Measurements from ENCODE around the gene ADCYAP1.
A peak's percentile ranks its signal among the peaks of the same experiment; 100 is the strongest.

ADCYAP1 gene

DNA sequence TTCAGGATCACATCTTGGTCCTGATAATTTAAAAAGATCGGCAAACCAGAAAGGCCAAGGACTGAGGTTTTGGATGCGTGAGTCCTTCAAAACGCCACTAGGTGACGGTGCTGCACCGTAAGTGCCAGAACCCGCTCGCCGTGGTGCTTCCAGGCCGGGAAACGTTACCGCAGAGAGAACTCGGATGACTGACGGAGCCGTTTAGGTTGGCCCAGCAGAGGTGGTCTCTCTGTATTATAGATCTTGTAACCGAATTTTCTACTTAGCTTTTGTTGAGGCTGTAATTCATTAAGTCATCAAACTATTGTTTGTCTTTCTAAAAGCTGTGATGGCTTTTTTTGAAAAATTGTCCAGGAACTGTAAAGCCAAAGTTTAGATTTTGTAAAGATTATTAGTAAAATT lies 39.8 kb upstream of the ADCYAP1 start:
- Histone ChIP-seq H3K4me3 (ENCODE audit: low read depth, low read length) (no peak overlapping the region), H3K9me3 (ENCODE audit: control insufficient read depth, insufficient read depth, low read depth, low read length) (no peaks in the 10 kb centered on the region), H3K27ac (ENCODE audit: extremely low read depth, low read depth, low read length) (no peak overlapping the region), H3K36me3 (ENCODE audit: control insufficient read depth in 2 of 2, insufficient read depth in 1 of 2, low read length in 2 of 2) (no peaks in the 10 kb centered on the region), H3K4me1 (ENCODE audit: control insufficient read depth, insufficient read depth, low read length) (no peaks in the 10 kb centered on the region)
- ChIA-PET POLR2A (no interaction called here), CTCF (interaction anchor here (0.6 to 2.3 kb wide), 30 partner anchors 9 to 1699 kb away, joined by 3 to 15 read pairs (median 4); no protein-coding TSS in a partner anchor)
- TF ChIP-seq ZNF114 (tag by site-specific recombination; IDR thresholded peaks at IDR 0.05): no peak
- TF ChIP-seq ZNF202 (tag by site-specific recombination; IDR thresholded peaks at IDR 0.05; ENCODE audit: borderline replicate concordance): no peak
- TF ChIP-seq YY1 (tag by site-specific recombination; IDR thresholded peaks at IDR 0.05): no peak
- TF ChIP-seq, protein P1, sequence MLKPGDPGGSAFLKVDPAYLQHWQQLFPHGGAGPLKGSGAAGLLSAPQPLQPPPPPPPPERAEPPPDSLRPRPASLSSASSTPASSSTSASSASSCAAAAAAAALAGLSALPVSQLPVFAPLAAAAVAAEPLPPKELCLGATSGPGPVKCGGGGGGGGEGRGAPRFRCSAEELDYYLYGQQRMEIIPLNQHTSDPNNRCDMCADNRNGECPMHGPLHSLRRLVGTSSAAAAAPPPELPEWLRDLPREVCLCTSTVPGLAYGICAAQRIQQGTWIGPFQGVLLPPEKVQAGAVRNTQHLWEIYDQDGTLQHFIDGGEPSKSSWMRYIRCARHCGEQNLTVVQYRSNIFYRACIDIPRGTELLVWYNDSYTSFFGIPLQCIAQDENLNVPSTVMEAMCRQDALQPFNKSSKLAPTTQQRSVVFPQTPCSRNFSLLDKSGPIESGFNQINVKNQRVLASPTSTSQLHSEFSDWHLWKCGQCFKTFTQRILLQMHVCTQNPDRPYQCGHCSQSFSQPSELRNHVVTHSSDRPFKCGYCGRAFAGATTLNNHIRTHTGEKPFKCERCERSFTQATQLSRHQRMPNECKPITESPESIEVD (tag by site-specific recombination; IDR thresholded peaks at IDR 0.05): no peak
- no peak for TF ChIP-seq PRDM10 (tag by site-specific recombination; IDR thresholded peaks at IDR 0.05)
- TF ChIP-seq, protein P2, sequence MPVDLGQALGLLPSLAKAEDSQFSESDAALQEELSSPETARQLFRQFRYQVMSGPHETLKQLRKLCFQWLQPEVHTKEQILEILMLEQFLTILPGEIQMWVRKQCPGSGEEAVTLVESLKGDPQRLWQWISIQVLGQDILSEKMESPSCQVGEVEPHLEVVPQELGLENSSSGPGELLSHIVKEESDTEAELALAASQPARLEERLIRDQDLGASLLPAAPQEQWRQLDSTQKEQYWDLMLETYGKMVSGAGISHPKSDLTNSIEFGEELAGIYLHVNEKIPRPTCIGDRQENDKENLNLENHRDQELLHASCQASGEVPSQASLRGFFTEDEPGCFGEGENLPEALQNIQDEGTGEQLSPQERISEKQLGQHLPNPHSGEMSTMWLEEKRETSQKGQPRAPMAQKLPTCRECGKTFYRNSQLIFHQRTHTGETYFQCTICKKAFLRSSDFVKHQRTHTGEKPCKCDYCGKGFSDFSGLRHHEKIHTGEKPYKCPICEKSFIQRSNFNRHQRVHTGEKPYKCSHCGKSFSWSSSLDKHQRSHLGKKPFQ (tag by site-specific recombination; IDR thresholded peaks at IDR 0.05): no peak
- 0 out of 2 replicates have a peak, but pooled peaks have one; percentile 18 for TF ChIP-seq ZNF664 (tag by site-specific recombination; IDR thresholded peaks at IDR 0.05)
- no peak for TF ChIP-seq ZNF791 (tag by site-specific recombination; IDR thresholded peaks at IDR 0.05)
- TF ChIP-seq, protein P3, sequence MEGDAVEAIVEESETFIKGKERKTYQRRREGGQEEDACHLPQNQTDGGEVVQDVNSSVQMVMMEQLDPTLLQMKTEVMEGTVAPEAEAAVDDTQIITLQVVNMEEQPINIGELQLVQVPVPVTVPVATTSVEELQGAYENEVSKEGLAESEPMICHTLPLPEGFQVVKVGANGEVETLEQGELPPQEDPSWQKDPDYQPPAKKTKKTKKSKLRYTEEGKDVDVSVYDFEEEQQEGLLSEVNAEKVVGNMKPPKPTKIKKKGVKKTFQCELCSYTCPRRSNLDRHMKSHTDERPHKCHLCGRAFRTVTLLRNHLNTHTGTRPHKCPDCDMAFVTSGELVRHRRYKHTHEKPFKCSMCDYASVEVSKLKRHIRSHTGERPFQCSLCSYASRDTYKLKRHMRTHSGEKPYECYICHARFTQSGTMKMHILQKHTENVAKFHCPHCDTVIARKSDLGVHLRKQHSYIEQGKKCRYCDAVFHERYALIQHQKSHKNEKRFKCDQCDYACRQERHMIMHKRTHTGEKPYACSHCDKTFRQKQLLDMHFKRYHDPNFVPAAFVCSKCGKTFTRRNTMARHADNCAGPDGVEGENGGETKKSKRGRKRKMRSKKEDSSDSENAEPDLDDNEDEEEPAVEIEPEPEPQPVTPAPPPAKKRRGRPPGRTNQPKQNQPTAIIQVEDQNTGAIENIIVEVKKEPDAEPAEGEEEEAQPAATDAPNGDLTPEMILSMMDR (tag by site-specific recombination; IDR thresholded peaks at IDR 0.05): peak; percentile 92
- TF ChIP-seq ZNF16 (tag by site-specific recombination; IDR thresholded peaks at IDR 0.05; ENCODE audit: low read depth): no peak
- no peak for TF ChIP-seq KLF1 (tag by site-specific recombination; IDR thresholded peaks at IDR 0.05)
- TF ChIP-seq ZNF221 (tag by site-specific recombination; IDR thresholded peaks at IDR 0.05; ENCODE audit: borderline replicate concordance): no peak
- TF ChIP-seq ZNF362 (tag by site-specific recombination; IDR thresholded peaks at IDR 0.05): no peak
- no peak for TF ChIP-seq INSM2 (tag by site-specific recombination; IDR thresholded peaks at IDR 0.05)
- no peak for TF ChIP-seq PRDM4 (tag by site-specific recombination; IDR thresholded peaks at IDR 0.05)
- TF ChIP-seq BCL11A (tag by site-specific recombination; IDR thresholded peaks at IDR 0.05; ENCODE audit: low read depth): no peak
- TF ChIP-seq KLF10 (tag by site-specific recombination; IDR thresholded peaks at IDR 0.05): no peak
- no peak for TF ChIP-seq ZNF121 (tag by site-specific recombination; IDR thresholded peaks at IDR 0.05)
- TF ChIP-seq ZNF610 (tag by site-specific recombination; IDR thresholded peaks at IDR 0.05; ENCODE audit: borderline replicate concordance): no peak
- TF ChIP-seq KLF7 (tag by site-specific recombination; IDR thresholded peaks at IDR 0.05; ENCODE audit: borderline replicate concordance): no peak
- TF ChIP-seq HOXC10 (CRISPR knock-in tag; IDR thresholded peaks at IDR 0.05): no peak
- no peak for TF ChIP-seq MEIS1 (CRISPR knock-in tag; IDR thresholded peaks at IDR 0.05; ENCODE audit: borderline replicate concordance)
- 0 out of 2 replicates have a peak, but pooled peaks have one; percentile 30 for TF ChIP-seq ZSCAN30 (tag by site-specific recombination; IDR thresholded peaks at IDR 0.05)
- no peak for TF ChIP-seq ZFP37 (tag by site-specific recombination; IDR thresholded peaks at IDR 0.05)
